GM12878 (cell line): ENCODE measurements around the gene CEP170B.

ENCODE experiments used
- BHLHE40 ChIP-seq, 2 experiments: fragments of 450-650 bp in 1 of 2; IDR thresholded peaks; 2 replicates each; pipeline ENCODE4 v1.6.1; 2011 to 2017; ENCODE audit warnings: low read depth in 2 of 2, borderline replicate concordance in 1 of 2, improper control_type of control experiment in 1 of 2, low read length in 1 of 2, mild to moderate bottlenecking in 1 of 2
- FOXM1 ChIP-seq: IDR thresholded peaks from 2 replicates; pipeline ENCODE4 v1.6.1; 2012; ENCODE audit warnings: low read depth, mild to moderate bottlenecking, inconsistent platforms, low read length, moderate library complexity
- MXI1 ChIP-seq: fragments of 150-350 bp; IDR thresholded peaks from 2 replicates; pipeline ENCODE4 v1.6.1; 2011; ENCODE audit warnings: low read depth, mild to moderate bottlenecking, inconsistent platforms, low read length, improper control_type of control experiment
- NR2C2 ChIP-seq: IDR thresholded peaks from 2 replicates; pipeline ENCODE4 v1.6.1; 2011; ENCODE audit warnings: borderline replicate concordance, low read depth; ENCODE audit not compliant: control insufficient read depth, insufficient read length
- TAF1 ChIP-seq: IDR thresholded peaks from 2 replicates; pipeline ENCODE4 v1.6.1; 2011; ENCODE audit warnings: mild to moderate bottlenecking, low read depth, low read length, borderline replicate concordance
- YY1 ChIP-seq: IDR thresholded peaks from 2 replicates; pipeline ENCODE4 v1.6.1; 2011; ENCODE audit warnings: low read depth, mild to moderate bottlenecking, low read length
- TF ChIP-seq, protein P1 (sequence below), 3 experiments: IDR thresholded peaks in 2 of 3; conservative IDR thresholded peaks in 1 of 3; 2 replicates each; pipeline ENCODE4 v1.5.1; 2011; ENCODE audit warnings: low read depth in 3 of 3, low read length in 3 of 3, mild to moderate bottlenecking in 3 of 3, control low read depth in 2 of 3, moderate library complexity in 2 of 3, inconsistent platforms in 1 of 3, mixed read lengths in 1 of 3; ENCODE audit not compliant: control insufficient read depth in 2 of 3, insufficient read depth in 1 of 3; ENCODE audit errors: extremely low read depth in 1 of 3
- TF ChIP-seq, protein P2 (sequence below): IDR thresholded peaks from 2 replicates; pipeline ENCODE4 v1.6.1; 2011; ENCODE audit warnings: low read depth, low read length, improper control_type of control experiment, borderline replicate concordance
- TF ChIP-seq, protein P3 (sequence below): IDR thresholded peaks from 2 replicates; pipeline ENCODE4 v1.6.1; 2012; ENCODE audit warnings: low read depth, low read length, improper control_type of control experiment

DNA sequence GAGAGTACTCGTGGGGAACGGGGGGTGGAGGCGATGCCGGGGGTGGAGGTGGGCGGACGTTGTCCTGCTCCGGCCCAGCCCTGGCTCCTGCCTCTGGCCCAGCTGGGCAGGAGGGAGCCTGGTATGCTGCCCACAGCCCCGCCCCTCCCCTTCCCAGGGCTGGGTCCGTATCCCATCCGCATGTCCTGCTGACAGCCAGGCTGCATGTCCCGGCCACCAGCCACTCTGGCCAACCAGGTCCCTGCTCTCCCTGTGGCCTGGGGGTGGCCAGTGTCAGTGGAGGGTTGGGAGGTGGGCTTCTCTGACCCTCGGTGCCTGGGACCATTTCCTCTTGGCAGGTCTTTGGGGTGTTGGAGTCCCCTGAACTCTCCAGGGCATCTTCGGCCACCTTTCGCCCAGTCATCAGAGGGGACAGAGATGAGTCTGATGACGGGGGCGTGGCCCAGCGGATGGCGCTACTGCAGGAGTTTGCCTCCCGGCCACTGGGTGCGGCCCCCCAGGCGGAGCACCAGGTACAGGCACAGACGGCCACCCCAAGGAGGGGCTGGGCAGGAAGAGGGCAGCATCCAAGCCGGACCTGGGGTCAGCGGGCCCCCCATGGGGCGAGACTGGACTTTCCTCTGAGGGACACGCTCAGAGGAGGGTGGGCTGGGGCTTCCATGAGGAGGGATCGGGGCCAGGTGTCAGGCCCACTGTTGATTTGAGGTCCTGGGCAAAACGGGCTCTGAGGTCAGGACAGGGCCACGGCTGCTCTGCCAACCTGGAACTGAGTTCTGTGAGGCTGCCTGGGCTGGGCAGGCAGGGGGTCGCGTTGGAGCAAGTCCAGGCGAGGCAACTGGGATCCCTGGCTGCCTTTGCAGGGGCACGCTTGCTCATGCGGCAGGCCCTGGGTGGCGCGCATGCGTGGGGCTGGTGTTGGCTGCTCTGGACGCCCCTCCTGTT, 20.2 kb downstream of the CEP170B start:
- no peak for TF ChIP-seq BHLHE40 (IDR thresholded peaks at IDR 0.05; ENCODE audit: borderline replicate concordance in 1 of 2, low read depth in 2 of 2, low read length in 1 of 2)
- no peak for TF ChIP-seq YY1
- TF ChIP-seq, protein P1, sequence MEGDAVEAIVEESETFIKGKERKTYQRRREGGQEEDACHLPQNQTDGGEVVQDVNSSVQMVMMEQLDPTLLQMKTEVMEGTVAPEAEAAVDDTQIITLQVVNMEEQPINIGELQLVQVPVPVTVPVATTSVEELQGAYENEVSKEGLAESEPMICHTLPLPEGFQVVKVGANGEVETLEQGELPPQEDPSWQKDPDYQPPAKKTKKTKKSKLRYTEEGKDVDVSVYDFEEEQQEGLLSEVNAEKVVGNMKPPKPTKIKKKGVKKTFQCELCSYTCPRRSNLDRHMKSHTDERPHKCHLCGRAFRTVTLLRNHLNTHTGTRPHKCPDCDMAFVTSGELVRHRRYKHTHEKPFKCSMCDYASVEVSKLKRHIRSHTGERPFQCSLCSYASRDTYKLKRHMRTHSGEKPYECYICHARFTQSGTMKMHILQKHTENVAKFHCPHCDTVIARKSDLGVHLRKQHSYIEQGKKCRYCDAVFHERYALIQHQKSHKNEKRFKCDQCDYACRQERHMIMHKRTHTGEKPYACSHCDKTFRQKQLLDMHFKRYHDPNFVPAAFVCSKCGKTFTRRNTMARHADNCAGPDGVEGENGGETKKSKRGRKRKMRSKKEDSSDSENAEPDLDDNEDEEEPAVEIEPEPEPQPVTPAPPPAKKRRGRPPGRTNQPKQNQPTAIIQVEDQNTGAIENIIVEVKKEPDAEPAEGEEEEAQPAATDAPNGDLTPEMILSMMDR (IDR thresholded peaks at IDR 0.05 in 2 of 3, conservative IDR thresholded peaks at IDR 0.05 in 1 of 3; ENCODE audit: control insufficient read depth in 2 of 3, extremely low read depth in 1 of 3, insufficient read depth in 1 of 3, low read depth in 3 of 3, low read length in 3 of 3), result no peak
- TF ChIP-seq MXI1, result no peak
- TF ChIP-seq, protein P2, sequence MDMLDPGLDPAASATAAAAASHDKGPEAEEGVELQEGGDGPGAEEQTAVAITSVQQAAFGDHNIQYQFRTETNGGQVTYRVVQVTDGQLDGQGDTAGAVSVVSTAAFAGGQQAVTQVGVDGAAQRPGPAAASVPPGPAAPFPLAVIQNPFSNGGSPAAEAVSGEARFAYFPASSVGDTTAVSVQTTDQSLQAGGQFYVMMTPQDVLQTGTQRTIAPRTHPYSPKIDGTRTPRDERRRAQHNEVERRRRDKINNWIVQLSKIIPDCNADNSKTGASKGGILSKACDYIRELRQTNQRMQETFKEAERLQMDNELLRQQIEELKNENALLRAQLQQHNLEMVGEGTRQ, result no peak
- TF ChIP-seq, protein P3, sequence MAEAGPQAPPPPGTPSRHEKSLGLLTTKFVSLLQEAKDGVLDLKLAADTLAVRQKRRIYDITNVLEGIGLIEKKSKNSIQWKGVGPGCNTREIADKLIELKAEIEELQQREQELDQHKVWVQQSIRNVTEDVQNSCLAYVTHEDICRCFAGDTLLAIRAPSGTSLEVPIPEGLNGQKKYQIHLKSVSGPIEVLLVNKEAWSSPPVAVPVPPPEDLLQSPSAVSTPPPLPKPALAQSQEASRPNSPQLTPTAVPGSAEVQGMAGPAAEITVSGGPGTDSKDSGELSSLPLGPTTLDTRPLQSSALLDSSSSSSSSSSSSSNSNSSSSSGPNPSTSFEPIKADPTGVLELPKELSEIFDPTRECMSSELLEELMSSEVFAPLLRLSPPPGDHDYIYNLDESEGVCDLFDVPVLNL, result no peak
- TF ChIP-seq FOXM1, result no peak
- no peak for TF ChIP-seq NR2C2
- no peak for TF ChIP-seq TAF1
